ENCODE results near the gene A4GNT. TPM values are rescaled to one million over a fixed set of nuclear protein-coding genes. Genes with fewer than 3 reads are reported as not detected.

Gene A4GNT
- polyA plus RNA-seq, 1 donor: 0.07 TPM

- no peaks in the 10 kb centered on the region for H3K9me3 ChIP-seq (ENCODE audit: control insufficient read depth, low read depth, low read length)
- no peak overlapping the region for H3K4me3 ChIP-seq (ENCODE audit: low read length)
- H3K27ac ChIP-seq (ENCODE audit: low read length): no peak overlapping the region
- no peaks in the 10 kb centered on the region for H3K36me3 ChIP-seq (ENCODE audit: control insufficient read depth, insufficient read depth, low read length)
- H3K27me3 ChIP-seq (ENCODE audit: control insufficient read depth, insufficient read depth, low read length): no peaks in the 10 kb centered on the region
- no peaks in the 10 kb centered on the region for H3K4me1 ChIP-seq (ENCODE audit: control insufficient read depth, insufficient read depth, low read length)
- DNase-seq: no peak
These were observed 8.8 kb upstream of the A4GNT start for GRCh38 chr3:138140940-138141339.

- Histone ChIP-seq H3K27ac (ENCODE audit: low read length) (no peak overlapping the region), H3K4me1 (ENCODE audit: control insufficient read depth, insufficient read depth, low read length) (no peaks in the 10 kb centered on the region), H3K4me3 (ENCODE audit: low read length) (no peak overlapping the region), H3K9me3 (ENCODE audit: control insufficient read depth, low read depth, low read length) (no peaks in the 10 kb centered on the region), H3K27me3 (ENCODE audit: control insufficient read depth, insufficient read depth, low read length) (no peaks in the 10 kb centered on the region), H3K36me3 (ENCODE audit: control insufficient read depth, insufficient read depth, low read length) (no peaks in the 10 kb centered on the region)
- DNase-seq: no peak
- 0% methylated on average over 1 of the region's 2 CpGs for WGBS (ENCODE audit: insufficient coverage, low lambda C conversion rate)
These were observed 7.5 kb upstream of the A4GNT start for GRCh38 chr3:138139691-138140090.

GRCh38 chr3:138137861-138138260 is 5.7 kb upstream of the A4GNT start:
- Histone ChIP-seq H3K4me1 (ENCODE audit: control insufficient read depth, insufficient read depth, low read length) (no peaks in the 10 kb centered on the region), H3K36me3 (ENCODE audit: control insufficient read depth, insufficient read depth, low read length) (no peaks in the 10 kb centered on the region), H3K27ac (ENCODE audit: low read length) (no peak overlapping the region), H3K4me3 (ENCODE audit: low read length) (no peak overlapping the region), H3K9me3 (ENCODE audit: control insufficient read depth, low read depth, low read length) (no peaks in the 10 kb centered on the region), H3K27me3 (ENCODE audit: control insufficient read depth, insufficient read depth, low read length) (no peaks in the 10 kb centered on the region)
- WGBS (ENCODE audit: insufficient coverage, low lambda C conversion rate): 67% methylated on average over 1 of the region's 2 CpGs
- no peak for DNase-seq

- 48% methylated on average over 3 of the region's 3 CpGs for WGBS (ENCODE audit: insufficient coverage, low lambda C conversion rate)
- no peaks in the 10 kb centered on the region for H3K27me3 ChIP-seq (ENCODE audit: control insufficient read depth, insufficient read depth, low read length)
- no peaks in the 10 kb centered on the region for H3K4me1 ChIP-seq (ENCODE audit: control insufficient read depth, insufficient read depth, low read length)
- H3K27ac ChIP-seq (ENCODE audit: low read length): no peak overlapping the region
- no peak for DNase-seq
- H3K36me3 ChIP-seq (ENCODE audit: control insufficient read depth, insufficient read depth, low read length): no peaks in the 10 kb centered on the region
- H3K4me3 ChIP-seq (ENCODE audit: low read length): no peak overlapping the region
- no peaks in the 10 kb centered on the region for H3K9me3 ChIP-seq (ENCODE audit: control insufficient read depth, low read depth, low read length)
These were observed 4.0 kb upstream of the A4GNT start for GRCh38 chr3:138136201-138136600.

GRCh38 chr3:138135833-138136194 is 3.6 kb upstream of the A4GNT start:
- peaks cover 2% of the 10 kb centered on the region for H3K27me3 ChIP-seq (ENCODE audit: control insufficient read depth, insufficient read depth, low read length)
- no peak overlapping the region for H3K4me3 ChIP-seq (ENCODE audit: low read length)
- DNase-seq: peak in 1 of 2 donors; percentile 4
- no peaks in the 10 kb centered on the region for H3K36me3 ChIP-seq (ENCODE audit: control insufficient read depth, insufficient read depth, low read length)
- WGBS (ENCODE audit: insufficient coverage, low lambda C conversion rate): 25% methylated on average over 2 of the region's 2 CpGs
- no peaks in the 10 kb centered on the region for H3K9me3 ChIP-seq (ENCODE audit: control insufficient read depth, low read depth, low read length)
- no peak overlapping the region for H3K27ac ChIP-seq (ENCODE audit: low read length)
- no peaks in the 10 kb centered on the region for H3K4me1 ChIP-seq (ENCODE audit: control insufficient read depth, insufficient read depth, low read length)

- H3K27ac ChIP-seq (ENCODE audit: low read length): no peak overlapping the region
- no peaks in the 10 kb centered on the region for H3K4me1 ChIP-seq (ENCODE audit: control insufficient read depth, insufficient read depth, low read length)
- no peaks in the 10 kb centered on the region for H3K9me3 ChIP-seq (ENCODE audit: control insufficient read depth, low read depth, low read length)
- no CpG with 5 or more reads among the region's 3 CpGs for WGBS (ENCODE audit: insufficient coverage, low lambda C conversion rate)
- peaks cover 3% of the 10 kb centered on the region for H3K27me3 ChIP-seq (ENCODE audit: control insufficient read depth, insufficient read depth, low read length)
- no peak overlapping the region for H3K4me3 ChIP-seq (ENCODE audit: low read length)
- H3K36me3 ChIP-seq (ENCODE audit: control insufficient read depth, insufficient read depth, low read length): no peaks in the 10 kb centered on the region
- peak in 1 of 2 donors; percentile 1 for DNase-seq
These were observed 3.1 kb upstream of the A4GNT start for GRCh38 chr3:138135146-138135832.

GRCh38 chr3:138127636-138128365 is 4.4 kb downstream of the A4GNT start:
- Histone ChIP-seq H3K9me3 (ENCODE audit: control insufficient read depth, low read depth, low read length) (no peaks in the 10 kb centered on the region), H3K4me1 (ENCODE audit: control insufficient read depth, insufficient read depth, low read length) (no peaks in the 10 kb centered on the region), H3K4me3 (ENCODE audit: low read length) (no peak overlapping the region), H3K36me3 (ENCODE audit: control insufficient read depth, insufficient read depth, low read length) (no peaks in the 10 kb centered on the region), H3K27ac (ENCODE audit: low read length) (no peak overlapping the region), H3K27me3 (ENCODE audit: control insufficient read depth, insufficient read depth, low read length) (peaks cover 3% of the 10 kb centered on the region)
- DNase-seq: no peak
- no CpG with 5 or more reads among the region's 1 CpG for WGBS (ENCODE audit: insufficient coverage, low lambda C conversion rate)

GRCh38 chr3:138125548-138126221 is 6.5 kb downstream of the A4GNT start:
- Histone ChIP-seq H3K27ac (ENCODE audit: low read length) (no peak overlapping the region), H3K27me3 (ENCODE audit: control insufficient read depth, insufficient read depth, low read length) (peaks cover under 1% of the 10 kb centered on the region), H3K4me3 (ENCODE audit: low read length) (no peak overlapping the region), H3K4me1 (ENCODE audit: control insufficient read depth, insufficient read depth, low read length) (no peaks in the 10 kb centered on the region), H3K36me3 (ENCODE audit: control insufficient read depth, insufficient read depth, low read length) (no peaks in the 10 kb centered on the region), H3K9me3 (ENCODE audit: control insufficient read depth, low read depth, low read length) (no peaks in the 10 kb centered on the region)
- no peak for DNase-seq
- 61% methylated on average over 3 of the region's 5 CpGs for WGBS (ENCODE audit: insufficient coverage, low lambda C conversion rate)

- H3K27ac ChIP-seq (ENCODE audit: low read length): no peak overlapping the region
- no peak for DNase-seq
- H3K9me3 ChIP-seq (ENCODE audit: control insufficient read depth, low read depth, low read length): no peaks in the 10 kb centered on the region
- WGBS (ENCODE audit: insufficient coverage, low lambda C conversion rate): 40% methylated on average over 1 of the region's 10 CpGs
- no peaks in the 10 kb centered on the region for H3K27me3 ChIP-seq (ENCODE audit: control insufficient read depth, insufficient read depth, low read length)
- no peaks in the 10 kb centered on the region for H3K4me1 ChIP-seq (ENCODE audit: control insufficient read depth, insufficient read depth, low read length)
- no peak overlapping the region for H3K4me3 ChIP-seq (ENCODE audit: low read length)
- H3K36me3 ChIP-seq (ENCODE audit: control insufficient read depth, insufficient read depth, low read length): no peaks in the 10 kb centered on the region
These were observed 7.4 kb downstream of the A4GNT start for GRCh38 chr3:138124706-138125355.

GRCh38 chr3:138124188-138124587 is 8.0 kb downstream of the A4GNT start:
- no peak for DNase-seq
- no CpG with 5 or more reads among the region's 6 CpGs for WGBS (ENCODE audit: insufficient coverage, low lambda C conversion rate)
- no peaks in the 10 kb centered on the region for H3K27me3 ChIP-seq (ENCODE audit: control insufficient read depth, insufficient read depth, low read length)
- H3K9me3 ChIP-seq (ENCODE audit: control insufficient read depth, low read depth, low read length): no peaks in the 10 kb centered on the region
- no peaks in the 10 kb centered on the region for H3K36me3 ChIP-seq (ENCODE audit: control insufficient read depth, insufficient read depth, low read length)
- no peak overlapping the region for H3K27ac ChIP-seq (ENCODE audit: low read length)
- H3K4me1 ChIP-seq (ENCODE audit: control insufficient read depth, insufficient read depth, low read length): no peaks in the 10 kb centered on the region
- no peak overlapping the region for H3K4me3 ChIP-seq (ENCODE audit: low read length)
